Ascending aorta (tissue), 2 donors: ENCODE measurements around the gene RAI2. TPM values are rescaled to one million over a fixed set of nuclear protein-coding genes. Genes with fewer than 3 reads are reported as not detected.

Experiments
- DNase-seq, 2 donors: peaks; one replicate each; pipeline ENCODE4 v3.0.0-alpha.2; 2019; ENCODE audit warnings: low spot score in 2 of 2
- H3K27ac ChIP-seq, 2 donors: fragments of 200-600 bp; sonication (generic); one replicate each; pipeline ENCODE4 v1.5.1; 2016 to 2017; ENCODE audit warnings: mild to moderate bottlenecking in 1 of 2
- H3K27me3 ChIP-seq: fragments of 200-600 bp; sonication (generic); one replicate; pipeline ENCODE4 v1.5.1; 2017
- H3K36me3 ChIP-seq, 2 donors: fragments of 200-600 bp; sonication (generic); one replicate each; pipeline ENCODE4 v1.5.1; 2016
- H3K4me1 ChIP-seq, 2 donors: fragments of 200-600 bp; sonication (generic); one replicate each; pipeline ENCODE4 v1.5.1; 2016 to 2017; ENCODE audit warnings: mild to moderate bottlenecking in 1 of 2
- H3K4me3 ChIP-seq, 2 donors: fragments of 200-600 bp; sonication (generic); one replicate each; pipeline ENCODE4 v1.5.1; 2016 to 2017; ENCODE audit warnings: mild to moderate bottlenecking in 1 of 2
- H3K9me3 ChIP-seq, 2 donors: fragments of 200-600 bp; sonication (generic); one replicate each; pipeline ENCODE4 v1.5.1; 2016
- CTCF ChIP-seq, 3 experiments: fragments of 200-600 bp in 2 of 3; fragments of 450-650 bp in 1 of 3; sonication (generic) in 2 of 3; IDR thresholded peaks; one replicate each; pipeline ENCODE4 v1.5.1; 2016 to 2019; ENCODE audit warnings: antibody characterized with exemption in 3 of 3, mild to moderate bottlenecking in 1 of 3, moderate library complexity in 1 of 3
- intact Hi-C: fragments of 100-400 bp; cut with DNase I; formaldehyde crosslinking; loops from one replicate; pipeline ENCODE4 v1.15.1; 2023
- total RNA-seq: library from RNA; depleted of rRNA; stranded (reverse); fragments of >200 nt; gene quantifications from one replicate; pipeline ENCODE4 v1.1.0, GENCODE V29; 2016

The RAI2 gene
- total RNA-seq, 1 donor from 2014 or later = 21.5 TPM

- H3K36me3 ChIP-seq = no peaks in the 10 kb centered on the region
- H3K27ac ChIP-seq = no peak overlapping the region
- no peak for TF ChIP-seq CTCF (IDR thresholded peaks at IDR 0.05)
- H3K4me3 ChIP-seq = no peak overlapping the region
- H3K4me1 ChIP-seq = no peaks in the 10 kb centered on the region
- no peaks in the 10 kb centered on the region for H3K9me3 ChIP-seq
- H3K27me3 ChIP-seq = no peaks in the 10 kb centered on the region
- no peak for DNase-seq
- intact Hi-C loops = no loop called here
Observed at GRCh38 chrX:17759990-17760389, 101.1 kb downstream of the RAI2 start.

GRCh38 chrX:17758382-17758781 lies 102.7 kb downstream of the RAI2 start:
- intact Hi-C loops = no loop called here
- no peak for TF ChIP-seq CTCF (IDR thresholded peaks at IDR 0.05)
- H3K4me1 ChIP-seq = no peaks in the 10 kb centered on the region

GRCh38 chrX:17750436-17750835 lies 110.7 kb downstream of the RAI2 start:
- Histone ChIP-seq H3K36me3 (peaks cover 0 to 9% of the 10 kb centered on the region in 2 donors), H3K4me1 (no peaks in the 10 kb centered on the region), H3K27ac (no peak overlapping the region), H3K27me3 (no peaks in the 10 kb centered on the region), H3K4me3 (no peak overlapping the region), H3K9me3 (no peaks in the 10 kb centered on the region)
- no peak for TF ChIP-seq CTCF (IDR thresholded peaks at IDR 0.05)
- DNase-seq = no peak
- intact Hi-C loops = no loop called here

More at GRCh38 chrX:17758382-17758781, 102.7 kb downstream of the RAI2 start:
- H3K27me3 ChIP-seq = no peaks in the 10 kb centered on the region
- no peak overlapping the region for H3K4me3 ChIP-seq
- no peak for DNase-seq
- H3K9me3 ChIP-seq = no peaks in the 10 kb centered on the region
- H3K36me3 ChIP-seq = no peaks in the 10 kb centered on the region
- H3K27ac ChIP-seq = no peak overlapping the region

Other genes starting within 250 kb of the RAI2 start
- gene SCML1, start 123.8 kb downstream of the RAI2 start, total RNA-seq = 5.7 TPM